ENCODE results near the gene LRRC42. TPM values are rescaled to one million over a fixed set of nuclear protein-coding genes. Genes with fewer than 3 reads are reported as not detected.

LRRC42 gene
- total RNA-seq, 4 donors from 2014 or later: 11.4 to 17.8 (median 14.6) TPM

GRCh38 chr1:53902235-53903138 lies 43.7 kb upstream of the LRRC42 start:
- intact Hi-C loops (cut with DNase I; ENCODE audit: low total_unique reads): no loop called here

GRCh38 chr1:53905509-53905908 lies 40.6 kb upstream of the LRRC42 start:
- intact Hi-C loops (cut with DNase I; ENCODE audit: low total_unique reads) (no loop called here), in situ Hi-C loops (cut with MboI; ENCODE audit: low sequenced_read_pairs in 4 of 4) (no loop called here)
- H3K4me3 ChIP-seq: no peak overlapping the region
- H3K36me3 ChIP-seq: no peaks in the 10 kb centered on the region
- ATAC-seq: no peak
- no peak overlapping the region for H3K27ac ChIP-seq
- no peaks in the 10 kb centered on the region for H3K9me3 ChIP-seq
- no peak for TF ChIP-seq CTCF (IDR thresholded peaks at IDR 0.05 in 4 of 5, conservative IDR thresholded peaks at IDR 0.05 in 1 of 5)
- no peak for TF ChIP-seq POLR2A (IDR thresholded peaks at IDR 0.05)
- no peaks in the 10 kb centered on the region for H3K4me1 ChIP-seq
- no peak for DNase-seq
- no peaks in the 10 kb centered on the region for H3K27me3 ChIP-seq

More at GRCh38 chr1:53902235-53903138, 43.7 kb upstream of the LRRC42 start:
- TF ChIP-seq CTCF (IDR thresholded peaks at IDR 0.05 in 4 of 5, conservative IDR thresholded peaks at IDR 0.05 in 1 of 5): no peak
- no peak for TF ChIP-seq POLR2A (IDR thresholded peaks at IDR 0.05)
- DNase-seq (no peak), ATAC-seq (no peak)
- Histone ChIP-seq H3K9me3 (no peaks in the 10 kb centered on the region), H3K27ac (no peak overlapping the region), H3K4me1 (peaks cover 5 to 8% of the 10 kb centered on the region in 2 donors), H3K36me3 (no peaks in the 10 kb centered on the region), H3K4me3 (no peak overlapping the region), H3K27me3 (no peaks in the 10 kb centered on the region)
- in situ Hi-C loops (cut with MboI; ENCODE audit: low sequenced_read_pairs in 4 of 4): no loop called here

GRCh38 chr1:53906121-53906520 lies 40.0 kb upstream of the LRRC42 start:
- intact Hi-C loops (cut with DNase I; ENCODE audit: low total_unique reads): no loop called here
- Histone ChIP-seq H3K27ac (no peak overlapping the region), H3K4me1 (no peaks in the 10 kb centered on the region), H3K4me3 (no peak overlapping the region), H3K9me3 (no peaks in the 10 kb centered on the region), H3K36me3 (no peaks in the 10 kb centered on the region), H3K27me3 (no peaks in the 10 kb centered on the region)
- no peak for DNase-seq
- in situ Hi-C loops (cut with MboI; ENCODE audit: low sequenced_read_pairs in 4 of 4): no loop called here
- no peak for TF ChIP-seq POLR2A (IDR thresholded peaks at IDR 0.05)
- no peak for ATAC-seq

- Histone ChIP-seq H3K4me1 (no peaks in the 10 kb centered on the region), H3K9me3 (no peaks in the 10 kb centered on the region), H3K4me3 (no peak overlapping the region), H3K27ac (no peak overlapping the region), H3K36me3 (no peaks in the 10 kb centered on the region), H3K27me3 (no peaks in the 10 kb centered on the region)
- DNase-seq: no peak
- in situ Hi-C loops (cut with MboI; ENCODE audit: low sequenced_read_pairs in 4 of 4) (no loop called here), intact Hi-C loops (cut with DNase I; ENCODE audit: low total_unique reads) (no loop called here)
- no peak for ATAC-seq
- TF ChIP-seq CTCF (IDR thresholded peaks at IDR 0.05 in 4 of 5, conservative IDR thresholded peaks at IDR 0.05 in 1 of 5) (no peak), POLR2A (IDR thresholded peaks at IDR 0.05) (no peak)
Observed at GRCh38 chr1:53909946-53910345, 36.2 kb upstream of the LRRC42 start.

GRCh38 chr1:53911442-53911841 lies 34.7 kb upstream of the LRRC42 start:
- intact Hi-C loops (cut with DNase I; ENCODE audit: low total_unique reads): no loop called here
- H3K4me1 ChIP-seq: no peaks in the 10 kb centered on the region
- DNase-seq (no peak), ATAC-seq (no peak)
- H3K36me3 ChIP-seq: no peaks in the 10 kb centered on the region
- H3K4me3 ChIP-seq: no peak overlapping the region
- TF ChIP-seq CTCF (IDR thresholded peaks at IDR 0.05 in 4 of 5, conservative IDR thresholded peaks at IDR 0.05 in 1 of 5) (no peak), POLR2A (IDR thresholded peaks at IDR 0.05) (no peak)
- H3K9me3 ChIP-seq: no peaks in the 10 kb centered on the region
- H3K27me3 ChIP-seq: no peaks in the 10 kb centered on the region
- H3K27ac ChIP-seq: no peak overlapping the region
- in situ Hi-C loops (cut with MboI; ENCODE audit: low sequenced_read_pairs in 4 of 4): no loop called here
